ENCODE data around the gene GPR12.
A peak's percentile ranks its signal among the peaks of the same experiment; 100 is the strongest.

The GPR12 gene

GRCh38 chr13:26772531-26772930 is 11.9 kb upstream of the GPR12 start:
- H3K9me3 ChIP-seq (ENCODE audit: control insufficient read depth, low read length): no peaks in the 10 kb centered on the region
- no peak overlapping the region for H3K27ac ChIP-seq (ENCODE audit: low read depth, low read length, severe bottlenecking)
- H3K36me3 ChIP-seq (ENCODE audit: control insufficient read depth, insufficient read depth, low read length): no peaks in the 10 kb centered on the region
- WGBS, 2 experiments (ENCODE audit: insufficient coverage in 2 of 2): 92 to 98% methylated on average over 4 to 5 of the region's 5 CpGs
- no peak overlapping the region for H3K4me3 ChIP-seq (ENCODE audit: extremely low read depth, insufficient read depth, low read length, poor library complexity, severe bottlenecking)
- H3K4me1 ChIP-seq (ENCODE audit: control insufficient read depth, insufficient read depth, low read length, poor library complexity, severe bottlenecking): no peaks in the 10 kb centered on the region

- Histone ChIP-seq H3K9me3 (ENCODE audit: control insufficient read depth, low read length) (no peaks in the 10 kb centered on the region), H3K36me3 (ENCODE audit: control insufficient read depth, insufficient read depth, low read length) (no peaks in the 10 kb centered on the region), H3K27ac (ENCODE audit: low read depth, low read length, severe bottlenecking) (no peak overlapping the region), H3K4me3 (ENCODE audit: extremely low read depth, insufficient read depth, low read length, poor library complexity, severe bottlenecking) (no peak overlapping the region), H3K4me1 (ENCODE audit: control insufficient read depth, insufficient read depth, low read length, poor library complexity, severe bottlenecking) (no peaks in the 10 kb centered on the region)
- 90 to 95% methylated on average over 10 to 11 of the region's 12 CpGs for WGBS, 2 experiments (ENCODE audit: insufficient coverage in 2 of 2)
Observed at GRCh38 chr13:26771796-26772195, 11.2 kb upstream of the GPR12 start.

GRCh38 chr13:26762745-26763345 is 2.3 kb upstream of the GPR12 start:
- Histone ChIP-seq H3K9me3 (ENCODE audit: control insufficient read depth, low read length) (no peaks in the 10 kb centered on the region), H3K36me3 (ENCODE audit: control insufficient read depth, insufficient read depth, low read length) (no peaks in the 10 kb centered on the region), H3K27ac (ENCODE audit: low read depth, low read length, severe bottlenecking) (no peak overlapping the region), H3K4me3 (ENCODE audit: extremely low read depth, insufficient read depth, low read length, poor library complexity, severe bottlenecking) (no peak overlapping the region), H3K4me1 (ENCODE audit: control insufficient read depth, insufficient read depth, low read length, poor library complexity, severe bottlenecking) (no peaks in the 10 kb centered on the region)
- 65 to 73% methylated on average over 2 to 3 of the region's 4 CpGs for WGBS, 2 experiments (ENCODE audit: insufficient coverage in 2 of 2)

GRCh38 chr13:26760832-26761582 is 421 bp upstream of the GPR12 start:
- 9 to 12% methylated on average over 18 to 25 of the region's 41 CpGs for WGBS, 2 experiments (ENCODE audit: insufficient coverage in 2 of 2)
- no peaks in the 10 kb centered on the region for H3K9me3 ChIP-seq (ENCODE audit: control insufficient read depth, low read length)
- H3K4me3 ChIP-seq (ENCODE audit: extremely low read depth, insufficient read depth, low read length, poor library complexity, severe bottlenecking): peak overlapping the region; percentile 12
- H3K27ac ChIP-seq (ENCODE audit: low read depth, low read length, severe bottlenecking): no peak overlapping the region
- no peaks in the 10 kb centered on the region for H3K36me3 ChIP-seq (ENCODE audit: control insufficient read depth, insufficient read depth, low read length)
- H3K4me1 ChIP-seq (ENCODE audit: control insufficient read depth, insufficient read depth, low read length, poor library complexity, severe bottlenecking): no peaks in the 10 kb centered on the region

- H3K9me3 ChIP-seq (ENCODE audit: control insufficient read depth, low read length): no peaks in the 10 kb centered on the region
- H3K4me1 ChIP-seq (ENCODE audit: control insufficient read depth, insufficient read depth, low read length, poor library complexity, severe bottlenecking): no peaks in the 10 kb centered on the region
- no peaks in the 10 kb centered on the region for H3K36me3 ChIP-seq (ENCODE audit: control insufficient read depth, insufficient read depth, low read length)
- no peak overlapping the region for H3K27ac ChIP-seq (ENCODE audit: low read depth, low read length, severe bottlenecking)
- 68 to 69% methylated on average over 22 to 25 of the region's 27 CpGs for WGBS, 2 experiments (ENCODE audit: insufficient coverage in 2 of 2)
- H3K4me3 ChIP-seq (ENCODE audit: extremely low read depth, insufficient read depth, low read length, poor library complexity, severe bottlenecking): no peak overlapping the region
Observed at GRCh38 chr13:26759249-26759906, 1.2 kb downstream of the GPR12 start.

- Histone ChIP-seq H3K9me3 (ENCODE audit: control insufficient read depth, low read length) (no peaks in the 10 kb centered on the region), H3K4me1 (ENCODE audit: control insufficient read depth, insufficient read depth, low read length, poor library complexity, severe bottlenecking) (no peaks in the 10 kb centered on the region), H3K36me3 (ENCODE audit: control insufficient read depth, insufficient read depth, low read length) (no peaks in the 10 kb centered on the region), H3K4me3 (ENCODE audit: extremely low read depth, insufficient read depth, low read length, poor library complexity, severe bottlenecking) (no peak overlapping the region), H3K27ac (ENCODE audit: low read depth, low read length, severe bottlenecking) (no peak overlapping the region)
- 76 to 87% methylated on average over 16 to 17 of the region's 18 CpGs for WGBS, 2 experiments (ENCODE audit: insufficient coverage in 2 of 2)
Observed at GRCh38 chr13:26758496-26759157, 2.0 kb downstream of the GPR12 start.

GRCh38 chr13:26756961-26757360 is 3.6 kb downstream of the GPR12 start:
- WGBS, 2 experiments (ENCODE audit: insufficient coverage in 2 of 2): 60 to 63% methylated on average over 2 of the region's 3 CpGs
- no peak overlapping the region for H3K4me3 ChIP-seq (ENCODE audit: extremely low read depth, insufficient read depth, low read length, poor library complexity, severe bottlenecking)
- H3K36me3 ChIP-seq (ENCODE audit: control insufficient read depth, insufficient read depth, low read length): no peaks in the 10 kb centered on the region
- H3K9me3 ChIP-seq (ENCODE audit: control insufficient read depth, low read length): no peaks in the 10 kb centered on the region
- H3K4me1 ChIP-seq (ENCODE audit: control insufficient read depth, insufficient read depth, low read length, poor library complexity, severe bottlenecking): no peaks in the 10 kb centered on the region
- H3K27ac ChIP-seq (ENCODE audit: low read depth, low read length, severe bottlenecking): no peak overlapping the region

GRCh38 chr13:26752671-26753070 is 7.9 kb downstream of the GPR12 start:
- no peaks in the 10 kb centered on the region for H3K4me1 ChIP-seq (ENCODE audit: control insufficient read depth, insufficient read depth, low read length, poor library complexity, severe bottlenecking)
- H3K36me3 ChIP-seq (ENCODE audit: control insufficient read depth, insufficient read depth, low read length): no peaks in the 10 kb centered on the region
- no peaks in the 10 kb centered on the region for H3K9me3 ChIP-seq (ENCODE audit: control insufficient read depth, low read length)
- 68 to 94% methylated on average over 2 of the region's 2 CpGs for WGBS, 2 experiments (ENCODE audit: insufficient coverage in 2 of 2)
- no peak overlapping the region for H3K4me3 ChIP-seq (ENCODE audit: extremely low read depth, insufficient read depth, low read length, poor library complexity, severe bottlenecking)
- no peak overlapping the region for H3K27ac ChIP-seq (ENCODE audit: low read depth, low read length, severe bottlenecking)

GRCh38 chr13:26749905-26750304 is 10.7 kb downstream of the GPR12 start:
- Histone ChIP-seq H3K27ac (ENCODE audit: low read depth, low read length, severe bottlenecking) (no peak overlapping the region), H3K36me3 (ENCODE audit: control insufficient read depth, insufficient read depth, low read length) (no peaks in the 10 kb centered on the region), H3K4me3 (ENCODE audit: extremely low read depth, insufficient read depth, low read length, poor library complexity, severe bottlenecking) (no peak overlapping the region), H3K9me3 (ENCODE audit: control insufficient read depth, low read length) (no peaks in the 10 kb centered on the region), H3K4me1 (ENCODE audit: control insufficient read depth, insufficient read depth, low read length, poor library complexity, severe bottlenecking) (no peaks in the 10 kb centered on the region)
- 93 to 100% methylated on average over 1 to 2 of the region's 3 CpGs for WGBS, 2 experiments (ENCODE audit: insufficient coverage in 2 of 2)

- Histone ChIP-seq H3K9me3 (ENCODE audit: control insufficient read depth, low read length) (no peaks in the 10 kb centered on the region), H3K36me3 (ENCODE audit: control insufficient read depth, insufficient read depth, low read length) (no peaks in the 10 kb centered on the region), H3K4me1 (ENCODE audit: control insufficient read depth, insufficient read depth, low read length, poor library complexity, severe bottlenecking) (no peaks in the 10 kb centered on the region), H3K4me3 (ENCODE audit: extremely low read depth, insufficient read depth, low read length, poor library complexity, severe bottlenecking) (no peak overlapping the region), H3K27ac (ENCODE audit: low read depth, low read length, severe bottlenecking) (no peak overlapping the region)
- WGBS, 2 experiments (ENCODE audit: insufficient coverage in 2 of 2): 100% methylated on average over 1 of the region's 8 CpGs; no CpG with 5 or more reads in 1 of the 2 experiments
Observed at GRCh38 chr13:26749285-26749684, 11.3 kb downstream of the GPR12 start.
